DMS 273 (cell line): ENCODE data around the gene RRP1.
"Not testable (repeated sequence)": the region's sequence is repeated elsewhere in the genome, so short reads cannot be mapped to it uniquely, and the experiment has no call there.

ENCODE experiments used
- DNase-seq: peaks from one replicate; lab custom pipeline; 2025; ENCODE audit not compliant: unreplicated experiment; lab: John Stamatoyannopoulos, UW

RRP1 gene

GRCh38 chr21:43815107-43815613 lies 25.8 kb downstream of the RRP1 start:
- DNase-seq: peak; percentile 35

GRCh38 chr21:43815991-43816390 lies 26.6 kb downstream of the RRP1 start:
- no peak for DNase-seq

GRCh38 chr21:43816611-43817071 lies 27.3 kb downstream of the RRP1 start:
- no peak for DNase-seq

GRCh38 chr21:43817157-43818086 lies 28.0 kb downstream of the RRP1 start:
- DNase-seq: peak; percentile 57

GRCh38 chr21:43818685-43819084 lies 29.3 kb downstream of the RRP1 start:
- no peak for DNase-seq

- DNase-seq: no peak
These were observed 30.4 kb downstream of the RRP1 start for GRCh38 chr21:43819511-43820405.

- DNase-seq: no peak
These were observed 31.1 kb downstream of the RRP1 start for GRCh38 chr21:43820466-43820865.

GRCh38 chr21:43822166-43822565 lies 32.8 kb downstream of the RRP1 start:
- not testable (repeated sequence) for DNase-seq

GRCh38 chr21:43822741-43823140 lies 33.4 kb downstream of the RRP1 start:
- not testable (repeated sequence) for DNase-seq

- DNase-seq: no peak
These were observed 35.2 kb downstream of the RRP1 start for GRCh38 chr21:43824333-43825241.

- no peak for DNase-seq
These were observed 36.0 kb downstream of the RRP1 start for GRCh38 chr21:43825242-43825935.

- DNase-seq: peak; percentile 58
These were observed 36.7 kb downstream of the RRP1 start for GRCh38 chr21:43825936-43826622.

- no peak for DNase-seq
These were observed 37.2 kb downstream of the RRP1 start for GRCh38 chr21:43826623-43826974.

GRCh38 chr21:43827015-43827611 lies 37.7 kb downstream of the RRP1 start:
- no peak for DNase-seq

- DNase-seq: no peak
These were observed 39.8 kb downstream of the RRP1 start for GRCh38 chr21:43829161-43829560.

GRCh38 chr21:43829575-43830119 lies 40.3 kb downstream of the RRP1 start:
- peak; percentile 34 for DNase-seq

- no peak for DNase-seq
These were observed 42.8 kb downstream of the RRP1 start for GRCh38 chr21:43832158-43832550.

- no peak for DNase-seq
These were observed 43.3 kb downstream of the RRP1 start for GRCh38 chr21:43832648-43833047.
